HG02852 (cell line): ENCODE results near the gene TNPO2.
A peak's percentile ranks its signal among the peaks of the same experiment; 100 is the strongest.
"Not testable (repeated sequence)": the region's sequence is repeated elsewhere in the genome, so short reads cannot be mapped to it uniquely, and the experiment has no call there.

Source experiments
- ATAC-seq: cut with Tn5 transposase; IDR thresholded peaks from one replicate; pipeline ENCODE4 v1.9.1; 2021; ENCODE audit warnings: mild to moderate bottlenecking, moderate library complexity; ENCODE audit not compliant: unreplicated experiment

TNPO2 gene

GRCh38 chr19:12737835-12738351 lies 14.2 kb upstream of the TNPO2 start:
- no peak for ATAC-seq

GRCh38 chr19:12736995-12737834 lies 13.5 kb upstream of the TNPO2 start, which contains the start of gene GET3:
Gene GET3, plus strand, starts transcription at chr19:12737497. Its CDS starts 9 bp downstream, at chr19:12737506.
- ATAC-seq: peak; percentile 77

DNA sequence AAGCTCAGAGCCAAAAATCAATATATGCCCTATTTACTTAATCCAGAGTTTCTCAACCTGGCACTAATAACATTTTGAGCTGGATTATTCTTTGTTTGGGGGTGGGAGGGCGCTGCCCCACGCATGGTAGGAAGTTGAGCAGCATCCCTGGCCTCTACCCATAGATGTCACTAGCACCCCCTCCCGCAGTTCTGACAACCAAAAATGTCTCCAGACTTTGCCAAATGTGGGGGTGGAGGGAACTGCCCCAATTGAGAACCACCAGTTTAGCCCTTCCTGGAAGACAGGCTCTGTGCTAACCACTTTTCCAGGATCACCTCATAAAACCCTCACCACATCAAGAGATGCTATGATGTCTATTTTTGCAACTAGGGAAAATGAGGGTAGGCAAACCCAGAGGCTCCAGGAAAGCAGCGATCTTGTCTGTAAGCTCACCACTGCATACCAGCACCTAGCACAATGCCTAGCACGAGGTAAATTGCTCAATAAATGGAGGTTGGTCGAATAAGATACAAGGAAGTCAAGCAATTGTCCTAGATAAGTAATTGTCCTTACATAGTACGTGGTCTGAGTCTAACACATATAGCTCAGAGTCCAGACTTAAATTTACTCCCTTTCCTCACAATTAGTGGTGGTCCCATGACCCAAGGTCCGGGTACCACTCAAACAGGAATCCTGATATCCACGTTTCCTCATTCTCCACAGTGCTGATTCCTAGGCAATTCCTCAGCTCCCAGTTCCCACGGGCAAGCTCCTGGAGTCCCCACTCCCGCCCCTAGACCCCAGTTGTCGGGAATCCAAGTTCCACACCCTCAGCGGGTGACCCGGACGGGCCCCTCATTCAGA lies 9.9 kb upstream of the TNPO2 start:
- no peak for ATAC-seq

- no peak for ATAC-seq
These were observed 7.6 kb upstream of the TNPO2 start for GRCh38 chr19:12731337-12731736.

DNA sequence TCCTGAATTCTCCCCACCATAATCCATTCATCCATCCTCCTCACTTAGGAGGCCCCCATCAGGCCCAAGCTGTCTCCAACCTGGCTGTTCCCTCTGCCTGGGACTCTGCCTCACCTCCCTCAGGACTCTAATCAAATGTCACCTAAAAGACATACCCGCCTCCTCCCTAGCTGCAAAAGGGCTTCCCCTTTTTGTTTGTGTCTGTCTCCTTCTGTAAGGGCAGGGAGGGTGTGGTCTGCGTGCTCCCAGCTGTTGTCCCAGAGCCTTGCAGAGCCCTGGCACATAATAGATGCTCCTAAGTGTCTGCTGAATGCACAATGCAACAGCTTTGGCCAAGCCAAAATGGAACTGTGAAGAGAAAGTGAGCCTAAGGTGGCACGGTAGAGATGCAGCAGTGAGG lies 6.3 kb upstream of the TNPO2 start:
- ATAC-seq: no peak

- no peak for ATAC-seq
These were observed 4.2 kb upstream of the TNPO2 start for GRCh38 chr19:12727745-12728433.

- no peak for ATAC-seq
These were observed 3.2 kb upstream of the TNPO2 start for GRCh38 chr19:12726988-12727316.

- not testable (repeated sequence) for ATAC-seq
These were observed 1.9 kb upstream of the TNPO2 start for GRCh38 chr19:12725612-12726011.

- no peak for ATAC-seq
These were observed 421 bp downstream of the TNPO2 start for GRCh38 chr19:12723381-12723640.

DNA sequence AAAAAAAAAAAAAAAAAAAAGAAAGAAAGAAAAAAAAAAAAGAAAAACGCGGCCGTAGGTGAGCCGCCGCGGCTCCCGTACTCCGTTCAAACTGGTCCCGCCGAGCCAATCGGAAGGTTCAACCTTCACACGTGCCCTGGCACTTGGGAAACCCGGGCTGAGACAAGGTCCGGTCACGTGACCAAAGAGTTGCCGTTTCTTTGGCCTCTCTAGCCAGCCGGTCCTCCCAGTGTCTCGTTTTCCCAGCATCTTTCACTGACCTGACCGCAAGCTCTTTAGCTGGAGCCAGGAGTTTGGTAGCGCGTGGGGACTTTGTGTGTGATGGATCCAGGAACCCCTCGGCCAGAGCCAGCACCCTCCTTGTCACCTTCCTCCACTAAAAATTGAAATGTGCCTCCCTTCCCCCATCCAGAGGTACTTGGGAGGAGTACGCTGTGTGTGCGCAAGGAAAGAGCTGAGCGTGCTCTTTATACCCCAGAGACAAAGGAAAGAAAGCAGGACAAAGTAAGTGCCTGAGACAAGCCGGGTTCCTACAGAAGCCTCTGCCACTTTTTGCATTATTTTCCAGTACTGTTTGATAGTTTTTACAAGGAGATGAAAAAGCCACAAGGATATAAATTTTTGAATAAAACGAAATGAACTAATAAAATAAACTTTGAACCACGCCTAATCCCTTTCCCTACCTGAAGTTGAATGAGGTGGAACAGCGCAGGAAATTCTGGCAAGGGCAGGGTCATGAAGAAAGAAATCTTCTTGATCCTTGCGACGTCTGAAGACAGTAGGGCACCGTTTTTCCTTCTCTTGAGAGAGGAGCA lies 959 bp downstream of the TNPO2 start:
- ATAC-seq: peak; percentile 79

DNA sequence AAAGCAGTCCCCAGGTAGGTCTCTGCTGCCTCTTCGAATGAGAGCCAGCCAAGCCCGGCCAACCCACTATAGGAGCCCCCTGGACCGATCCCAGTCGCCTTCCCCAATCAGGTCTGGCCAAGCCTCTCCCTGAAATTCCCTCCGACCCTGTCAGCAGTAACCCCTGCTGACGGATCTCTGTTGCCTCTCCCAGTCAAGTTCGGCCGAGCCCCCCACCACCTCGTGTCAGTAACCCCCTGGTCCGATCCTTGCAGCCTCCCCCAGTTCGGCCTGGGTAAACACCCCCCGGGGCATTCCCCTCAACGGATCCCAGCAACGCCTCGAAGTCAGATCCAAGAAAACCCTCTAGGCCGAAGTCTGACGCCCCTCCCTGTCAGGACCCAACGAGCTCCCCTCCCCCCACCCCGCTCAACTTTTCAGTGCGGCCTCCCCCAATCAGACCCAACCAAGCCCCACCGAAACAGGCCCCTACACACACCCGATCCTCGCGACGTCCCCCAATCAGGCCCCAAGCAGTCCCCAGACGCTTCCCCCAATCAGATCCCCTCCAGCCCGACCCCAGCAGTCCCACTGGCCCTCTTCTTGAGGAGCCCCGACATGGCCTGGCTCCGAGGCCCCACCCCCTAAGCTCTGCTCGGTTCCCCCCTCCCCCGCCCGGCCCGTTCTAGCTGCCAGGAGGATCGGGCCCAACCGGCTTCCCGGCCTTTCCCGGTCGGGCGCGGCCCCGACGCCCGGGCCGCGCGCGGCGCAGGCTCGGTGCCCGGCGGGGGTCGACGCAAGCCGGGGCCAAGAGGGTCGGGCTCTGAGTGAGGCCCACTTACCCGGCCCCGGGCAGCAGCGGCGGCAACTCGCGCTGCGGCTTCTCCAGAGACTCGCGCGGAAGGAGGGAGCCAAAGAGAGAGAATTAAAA lies 1.8 kb downstream of the TNPO2 start:
- peak; percentile 21 for ATAC-seq

DNA sequence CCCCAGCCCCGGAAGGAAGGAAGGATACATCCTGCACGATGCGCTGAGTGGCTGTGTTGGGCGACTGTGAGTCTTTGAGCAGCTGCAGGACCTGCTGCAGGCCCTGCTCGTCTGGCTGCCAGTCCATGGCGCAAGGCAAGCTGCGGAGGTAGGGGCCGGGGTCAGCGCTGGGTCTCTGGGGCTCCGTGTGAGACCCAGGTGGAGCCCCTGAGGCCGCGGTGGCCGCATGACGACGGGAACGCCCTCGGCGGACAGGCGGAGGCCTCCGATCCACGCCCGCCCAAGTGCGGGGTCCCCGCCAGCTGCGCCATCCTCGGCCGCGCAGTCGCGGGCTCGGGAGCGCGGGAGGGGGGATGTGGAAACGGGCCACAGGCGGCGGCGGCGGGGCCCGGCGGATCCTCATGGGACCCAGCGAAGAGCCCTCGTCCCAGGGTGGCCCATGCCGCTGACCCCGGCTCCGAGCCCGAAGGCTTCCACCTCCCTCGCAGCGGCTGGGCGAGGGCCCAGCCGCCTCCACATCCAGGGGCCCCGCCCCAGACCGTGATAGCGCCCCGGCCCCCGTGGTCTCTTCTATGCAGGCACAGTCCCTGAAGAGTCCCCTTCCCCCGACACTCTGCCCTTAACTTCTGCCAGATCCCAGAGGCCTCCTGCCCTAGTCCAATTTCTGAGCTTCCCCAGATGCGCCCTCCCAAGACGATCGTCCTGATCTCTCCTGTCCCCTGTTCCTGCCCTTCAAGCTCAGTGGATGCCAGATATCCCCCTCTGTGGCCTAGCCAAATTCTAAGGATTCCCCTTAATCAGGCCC lies 2.7 kb downstream of the TNPO2 start:
- no peak for ATAC-seq

- no peak for ATAC-seq
These were observed 3.4 kb downstream of the TNPO2 start for GRCh38 chr19:12720296-12720695.

DNA sequence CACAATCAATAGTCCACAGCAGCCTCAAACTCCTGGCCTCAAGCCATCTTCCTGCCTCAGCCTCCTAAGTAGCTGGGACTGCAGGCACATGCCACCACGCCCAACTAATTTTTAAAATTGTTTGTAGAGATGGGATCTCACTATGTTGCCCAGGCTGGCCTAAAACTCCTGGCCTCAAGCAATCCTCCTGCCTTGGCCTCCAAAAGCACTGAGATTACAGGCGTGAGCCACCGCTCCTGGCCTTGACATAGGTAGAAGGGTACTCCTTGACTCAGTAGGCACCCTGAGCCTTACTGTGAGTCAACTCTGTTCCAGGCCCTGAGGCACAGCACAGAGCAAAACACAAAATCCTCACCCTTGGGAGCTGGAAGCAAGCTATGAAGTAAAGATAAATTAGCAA lies 7.8 kb downstream of the TNPO2 start:
- no peak for ATAC-seq

GRCh38 chr19:12715102-12715501 lies 8.6 kb downstream of the TNPO2 start:
- ATAC-seq: no peak

GRCh38 chr19:12713304-12713703 lies 10.4 kb downstream of the TNPO2 start:
- not testable (repeated sequence) for ATAC-seq

DNA sequence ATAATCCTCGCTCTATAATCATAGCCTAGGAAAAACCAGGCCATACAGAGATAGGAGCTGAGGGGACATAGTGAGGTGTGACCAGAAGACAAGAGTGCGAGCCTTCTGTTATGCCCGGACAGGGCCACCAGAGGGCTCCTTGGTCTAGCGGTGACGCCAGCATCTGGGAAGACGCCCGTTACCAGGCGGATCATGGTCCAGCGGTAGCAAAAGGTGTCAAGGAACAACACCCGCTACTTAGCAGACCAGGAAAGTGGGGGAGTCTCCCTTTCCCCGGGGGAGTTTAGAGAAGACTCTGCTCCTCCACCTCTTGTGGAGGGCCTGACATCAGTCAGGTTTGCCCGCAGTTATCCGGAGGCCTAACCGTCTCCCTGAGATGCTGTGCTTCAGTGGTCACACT lies 11.7 kb downstream of the TNPO2 start:
- ATAC-seq: not testable (repeated sequence)

- ATAC-seq: no peak
These were observed 12.5 kb downstream of the TNPO2 start for GRCh38 chr19:12711187-12711586.

DNA sequence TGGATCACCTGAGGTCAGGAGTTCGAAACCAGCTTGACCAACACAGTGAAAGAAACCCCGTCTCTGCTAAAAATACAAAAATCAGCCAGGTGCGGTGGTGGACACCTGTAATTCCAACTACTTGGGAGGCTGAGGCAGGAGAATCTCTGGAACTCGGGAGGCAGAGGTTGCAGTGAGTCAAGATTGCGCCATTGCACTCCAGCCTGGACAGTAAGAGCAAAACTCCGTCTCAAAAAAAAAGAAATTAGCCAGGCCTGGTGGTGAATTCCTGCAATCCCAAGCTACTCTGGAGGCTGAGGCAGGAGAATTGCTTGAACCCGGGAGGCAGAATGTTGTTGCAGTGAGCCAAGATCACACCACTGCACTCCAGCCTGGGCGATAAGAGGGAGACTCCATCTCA lies 15.1 kb downstream of the TNPO2 start:
- ATAC-seq: no peak
